SH-SY5Y (cell line): ENCODE measurements around the gene LRRTM4.

ENCODE experiments used
- GATA2 ChIP-seq: IDR thresholded peaks from 2 replicates; pipeline ENCODE4 v1.6.1; 2011; ENCODE audit warnings: mild to moderate bottlenecking, low read depth, low read length
- GATA3 ChIP-seq: IDR thresholded peaks from 2 replicates; pipeline ENCODE4 v1.6.1; 2011; ENCODE audit warnings: low read depth, mild to moderate bottlenecking, low read length, moderate library complexity

- no peak for TF ChIP-seq GATA3
- TF ChIP-seq GATA2: no peak
These were observed 584.0 kb downstream of the LRRTM4 start for GRCh38 chr2:76938153-76938552.
